ENCODE results near the gene F7. TPM values are rescaled to one million over a fixed set of nuclear protein-coding genes. Genes with fewer than 3 reads are reported as not detected.

Gene F7
- total and polyA plus RNA-seq, 9 of the 15 experiments (the other 6 are each of a cell fraction or from before 2014, with no cell fraction given): not detected

DNA sequence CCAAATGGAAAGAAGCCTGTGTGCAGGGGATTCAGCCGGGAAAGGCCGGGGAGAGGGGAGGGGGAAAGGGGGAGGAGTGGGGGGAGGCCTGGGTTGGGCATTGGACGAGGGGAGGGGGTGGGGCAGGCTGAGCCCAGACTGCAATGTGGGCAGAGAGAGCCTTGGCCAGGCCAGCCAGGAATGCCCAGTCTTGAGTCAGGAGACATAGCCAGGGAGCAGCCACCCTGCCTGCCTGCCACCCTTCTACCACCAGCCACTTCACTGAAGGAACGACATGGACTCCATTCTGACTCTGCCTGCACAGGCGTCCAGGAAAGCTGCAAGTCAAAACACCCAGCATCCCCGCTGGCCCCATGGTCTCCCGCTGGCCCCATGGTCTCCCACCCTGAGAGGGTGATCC is 53.4 kb downstream of the F7 start:
- Histone ChIP-seq H3K4me3 (no peak overlapping the region), H3K27ac (ENCODE audit: extremely low read depth, low read depth, low read length) (no peak overlapping the region), H3K4me2 (ENCODE audit: insufficient read depth, low read length) (no peak overlapping the region), H3K9me1 (ENCODE audit: control insufficient read depth, insufficient read depth, low read length) (no peaks in the 10 kb centered on the region), H4K20me1 (replicated peaks; ENCODE audit: control insufficient read depth, insufficient read depth, low read length) (no peaks in the 10 kb centered on the region), H3K79me2 (ENCODE audit: control insufficient read depth, insufficient read depth, low read length) (no peaks in the 10 kb centered on the region), H3K9me3 (replicated peaks; ENCODE audit: control insufficient read depth, insufficient read depth, low read depth, low read length) (no peaks in the 10 kb centered on the region; the same call in 1 of the 2 replicates), H3K36me3 (ENCODE audit: control insufficient read depth, insufficient read depth, low read length) (no peaks in the 10 kb centered on the region), H3K4me1 (replicated peaks in 1 of 2; ENCODE audit: control insufficient read depth in 2 of 2, insufficient read depth in 2 of 2, low read length in 2 of 2) (peaks cover 11 to 20% of the 10 kb centered on the region in 2 experiments; a peak in 4 of 5 replicates), H3K27me3 (ENCODE audit: control insufficient read depth in 2 of 2, insufficient read depth in 2 of 2, low read length in 2 of 2) (no peaks in the 10 kb centered on the region), H2AFZ (ENCODE audit: low read depth, low read length) (no peak overlapping the region), H3K9ac (ENCODE audit: insufficient read depth in 1 of 2, low read depth in 2 of 2, low read length in 2 of 2) (no peak overlapping the region)
- intact Hi-C loops (cut with micrococcal nuclease) (no loop called here), in situ Hi-C loops (cut with MboI) (no loop called here)
- TF ChIP-seq ZKSCAN3 (CRISPR knock-in tag; IDR thresholded peaks at IDR 0.05): no peak
- no peak for TF ChIP-seq POLR3A (IDR thresholded peaks at IDR 0.05; ENCODE audit: borderline replicate concordance, extremely low read depth, insufficient read depth, insufficient read length)
- no peak for TF ChIP-seq MTA3 (IDR thresholded peaks at IDR 0.05; ENCODE audit: borderline replicate concordance)
- TF ChIP-seq ZBED1 (IDR thresholded peaks at IDR 0.05): no peak
- no peak for TF ChIP-seq ZNF277 (CRISPR knock-in tag; IDR thresholded peaks at IDR 0.05; ENCODE audit: borderline replicate concordance)
- TF ChIP-seq TGIF2 (CRISPR knock-in tag; IDR thresholded peaks at IDR 0.05): no peak
- no peak for TF ChIP-seq MAZ (CRISPR knock-in tag; conservative IDR thresholded peaks at IDR 0.05 in 1 of 2, IDR thresholded peaks at IDR 0.05 in 1 of 2)
- TF ChIP-seq MYNN (IDR thresholded peaks at IDR 0.05): no peak
- no peak for TF ChIP-seq MYNN (CRISPR knock-in tag; IDR thresholded peaks at IDR 0.05)
- no peak for TF ChIP-seq PML (IDR thresholded peaks at IDR 0.05; ENCODE audit: low read length)
- no peak for TF ChIP-seq BRD4 (IDR thresholded peaks at IDR 0.05)
- TF ChIP-seq, protein P1, sequence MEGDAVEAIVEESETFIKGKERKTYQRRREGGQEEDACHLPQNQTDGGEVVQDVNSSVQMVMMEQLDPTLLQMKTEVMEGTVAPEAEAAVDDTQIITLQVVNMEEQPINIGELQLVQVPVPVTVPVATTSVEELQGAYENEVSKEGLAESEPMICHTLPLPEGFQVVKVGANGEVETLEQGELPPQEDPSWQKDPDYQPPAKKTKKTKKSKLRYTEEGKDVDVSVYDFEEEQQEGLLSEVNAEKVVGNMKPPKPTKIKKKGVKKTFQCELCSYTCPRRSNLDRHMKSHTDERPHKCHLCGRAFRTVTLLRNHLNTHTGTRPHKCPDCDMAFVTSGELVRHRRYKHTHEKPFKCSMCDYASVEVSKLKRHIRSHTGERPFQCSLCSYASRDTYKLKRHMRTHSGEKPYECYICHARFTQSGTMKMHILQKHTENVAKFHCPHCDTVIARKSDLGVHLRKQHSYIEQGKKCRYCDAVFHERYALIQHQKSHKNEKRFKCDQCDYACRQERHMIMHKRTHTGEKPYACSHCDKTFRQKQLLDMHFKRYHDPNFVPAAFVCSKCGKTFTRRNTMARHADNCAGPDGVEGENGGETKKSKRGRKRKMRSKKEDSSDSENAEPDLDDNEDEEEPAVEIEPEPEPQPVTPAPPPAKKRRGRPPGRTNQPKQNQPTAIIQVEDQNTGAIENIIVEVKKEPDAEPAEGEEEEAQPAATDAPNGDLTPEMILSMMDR (IDR thresholded peaks at IDR 0.05 in 2 of 3, conservative IDR thresholded peaks at IDR 0.05 in 1 of 3; ENCODE audit: insufficient read depth in 2 of 3, low read depth in 1 of 3, low read length in 3 of 3): no peak
- TF ChIP-seq GABPB2 (CRISPR knock-in tag; conservative IDR thresholded peaks at IDR 0.05): no peak
- TF ChIP-seq TAL1 (IDR thresholded peaks at IDR 0.05): no peak
- FAIRE-seq (no peak), DNase-seq (ENCODE audit: extremely low read depth in 1 of 4, low spot score in 3 of 4) (no peak), ATAC-seq (no peak)
- ChIA-PET POLR2A (no interaction called here), CTCF (ENCODE audit: low intra/inter-chr PET ratio) (no interaction called here)
- WGBS (ENCODE audit: insufficient coverage, low coverage, missing lambda C conversion rate): no CpG with 5 or more reads among the region's 7 CpGs
- BruUV-seq (replicated peaks): no TSS peak
